Measurements from ENCODE around the gene ST3GAL5.

Gene ST3GAL5

DNA sequence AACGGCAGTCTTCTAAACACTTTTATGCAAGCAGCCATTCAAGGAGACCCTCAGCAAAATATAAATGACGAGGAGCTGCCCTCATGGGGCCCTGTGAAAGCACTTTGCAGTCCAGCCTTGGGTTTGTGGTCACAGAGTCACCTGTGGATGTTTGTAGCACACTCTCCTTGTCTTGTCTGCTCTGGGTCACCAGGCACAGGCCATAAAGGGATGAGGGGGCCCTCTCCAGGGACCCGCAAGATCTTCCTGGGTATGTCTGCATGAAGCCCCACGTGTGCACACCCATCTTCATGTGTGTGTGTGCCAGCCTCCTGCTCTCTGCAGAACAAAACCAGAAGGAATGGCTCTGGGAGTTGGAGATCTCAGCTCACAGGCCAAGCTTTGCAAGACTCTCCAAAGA is 98.8 kb downstream of the ST3GAL5 start:
- no peak for DNase-seq (ENCODE audit: low read depth in 2 of 2)

DNA sequence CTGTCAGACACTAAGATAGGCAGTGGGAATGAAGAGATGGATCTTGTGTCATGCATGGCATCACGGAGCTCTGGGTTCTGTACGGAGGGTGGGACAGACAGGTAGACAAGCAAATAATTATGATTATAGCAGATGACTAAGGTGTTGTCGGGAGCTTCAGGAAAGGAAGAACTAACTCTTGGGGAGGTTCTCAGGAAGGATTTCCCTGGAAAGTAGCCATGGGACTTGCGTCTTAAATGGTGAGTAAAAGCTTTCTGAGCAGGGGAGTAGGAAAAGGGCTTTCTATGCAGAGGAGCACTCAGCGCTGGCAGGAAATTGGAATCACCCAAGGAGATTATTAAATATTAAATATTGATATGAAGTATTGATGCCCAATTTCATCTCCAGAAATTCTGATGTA is 99.5 kb downstream of the ST3GAL5 start:
- no peak for DNase-seq (ENCODE audit: low read depth in 2 of 2)

GRCh38 chr2:85788603-85789002 is 100.2 kb downstream of the ST3GAL5 start:
- DNase-seq (ENCODE audit: low read depth in 2 of 2): no peak

- DNase-seq (ENCODE audit: low read depth in 2 of 2): no peak
These were observed 100.8 kb downstream of the ST3GAL5 start for GRCh38 chr2:85787981-85788340.

GRCh38 chr2:85787282-85787980 is 101.4 kb downstream of the ST3GAL5 start:
- no peak for DNase-seq (ENCODE audit: low read depth in 2 of 2)
